Stimulated activated CD4-positive, alpha-beta T cell treated with anti-CD3 and anti-CD28 coated beads, Interleukin-15, amount 100 ng/mL, for 48 hours (primary cell): ENCODE measurements around the gene CST9.

Experiments used
- DNase-seq, 2 donors: peaks; one replicate each; pipeline ENCODE4 v3.0.0-alpha.2; 2020; ENCODE audit warnings: low read depth in 2 of 2

Gene CST9

GRCh38 chr20:23605867-23606651 is at the start of gene CST9:
CST9 (minus strand) TSS chr20:23605917; CDS start chr20:23605864, 53 bp downstream.
- no peak for DNase-seq

- DNase-seq = no peak
Measured at GRCh38 chr20:23654717-23655116, 49.0 kb upstream of the CST9 start.

GRCh38 chr20:23654000-23654399 is 48.3 kb upstream of the CST9 start:
- no peak for DNase-seq

- DNase-seq = no peak
Measured at GRCh38 chr20:23653400-23653938, 47.8 kb upstream of the CST9 start.

GRCh38 chr20:23652926-23653325 is 47.2 kb upstream of the CST9 start:
- no peak for DNase-seq

GRCh38 chr20:23652371-23652770 is 46.7 kb upstream of the CST9 start:
- no peak for DNase-seq

- DNase-seq = no peak
Measured at GRCh38 chr20:23651117-23651516, 45.4 kb upstream of the CST9 start.

GRCh38 chr20:23649830-23650417 is 44.2 kb upstream of the CST9 start:
- DNase-seq = no peak

GRCh38 chr20:23649242-23649641 is 43.5 kb upstream of the CST9 start:
- no peak for DNase-seq

GRCh38 chr20:23647346-23647745 is 41.6 kb upstream of the CST9 start:
- no peak for DNase-seq

GRCh38 chr20:23646106-23646873 is 40.6 kb upstream of the CST9 start:
- DNase-seq = no peak

- DNase-seq = no peak
Measured at GRCh38 chr20:23645575-23645974, 39.9 kb upstream of the CST9 start.

- DNase-seq = no peak
Measured at GRCh38 chr20:23644164-23644563, 38.4 kb upstream of the CST9 start.

- no peak for DNase-seq
Measured at GRCh38 chr20:23643659-23644058, 37.9 kb upstream of the CST9 start.

- DNase-seq = no peak
Measured at GRCh38 chr20:23641936-23642751, 36.4 kb upstream of the CST9 start.

- no peak for DNase-seq
Measured at GRCh38 chr20:23640671-23641667, 35.3 kb upstream of the CST9 start.

GRCh38 chr20:23640018-23640601 is 34.4 kb upstream of the CST9 start:
- no peak for DNase-seq

- no peak for DNase-seq
Measured at GRCh38 chr20:23639490-23639958, 33.8 kb upstream of the CST9 start.

- no peak for DNase-seq
Measured at GRCh38 chr20:23638309-23638708, 32.6 kb upstream of the CST9 start.
